Measurements from ENCODE around the gene PHF5A.

The PHF5A gene

DNA sequence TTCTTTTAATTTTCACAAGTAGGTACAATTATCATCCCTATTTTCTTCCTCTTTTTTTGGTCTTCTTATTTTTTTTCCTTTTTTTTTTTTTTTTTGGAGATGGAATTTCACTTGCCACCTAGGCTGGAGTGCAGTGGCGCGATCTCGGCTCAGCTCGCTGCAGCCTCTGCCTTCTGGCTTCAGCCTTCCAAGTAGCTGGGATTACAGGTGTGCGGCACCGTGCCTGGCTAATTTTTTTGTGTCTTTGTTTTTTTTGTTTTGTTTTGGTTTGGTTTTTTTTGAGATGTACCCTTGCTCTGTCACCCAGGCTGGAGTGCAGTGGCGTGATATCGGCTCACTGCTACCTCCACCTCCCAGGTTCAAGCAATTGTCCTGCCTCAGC, 38.5 kb downstream of the PHF5A start:
- no peak overlapping the region for H3K4me3 ChIP-seq (ENCODE audit: low read depth, low read length)
- TF ChIP-seq, protein P1, sequence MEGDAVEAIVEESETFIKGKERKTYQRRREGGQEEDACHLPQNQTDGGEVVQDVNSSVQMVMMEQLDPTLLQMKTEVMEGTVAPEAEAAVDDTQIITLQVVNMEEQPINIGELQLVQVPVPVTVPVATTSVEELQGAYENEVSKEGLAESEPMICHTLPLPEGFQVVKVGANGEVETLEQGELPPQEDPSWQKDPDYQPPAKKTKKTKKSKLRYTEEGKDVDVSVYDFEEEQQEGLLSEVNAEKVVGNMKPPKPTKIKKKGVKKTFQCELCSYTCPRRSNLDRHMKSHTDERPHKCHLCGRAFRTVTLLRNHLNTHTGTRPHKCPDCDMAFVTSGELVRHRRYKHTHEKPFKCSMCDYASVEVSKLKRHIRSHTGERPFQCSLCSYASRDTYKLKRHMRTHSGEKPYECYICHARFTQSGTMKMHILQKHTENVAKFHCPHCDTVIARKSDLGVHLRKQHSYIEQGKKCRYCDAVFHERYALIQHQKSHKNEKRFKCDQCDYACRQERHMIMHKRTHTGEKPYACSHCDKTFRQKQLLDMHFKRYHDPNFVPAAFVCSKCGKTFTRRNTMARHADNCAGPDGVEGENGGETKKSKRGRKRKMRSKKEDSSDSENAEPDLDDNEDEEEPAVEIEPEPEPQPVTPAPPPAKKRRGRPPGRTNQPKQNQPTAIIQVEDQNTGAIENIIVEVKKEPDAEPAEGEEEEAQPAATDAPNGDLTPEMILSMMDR (IDR thresholded peaks at IDR 0.05; ENCODE audit: insufficient read depth, low read depth, low read length, missing control alignments) = no peak
- DNase-seq (ENCODE audit: low read depth) = no peak

DNA sequence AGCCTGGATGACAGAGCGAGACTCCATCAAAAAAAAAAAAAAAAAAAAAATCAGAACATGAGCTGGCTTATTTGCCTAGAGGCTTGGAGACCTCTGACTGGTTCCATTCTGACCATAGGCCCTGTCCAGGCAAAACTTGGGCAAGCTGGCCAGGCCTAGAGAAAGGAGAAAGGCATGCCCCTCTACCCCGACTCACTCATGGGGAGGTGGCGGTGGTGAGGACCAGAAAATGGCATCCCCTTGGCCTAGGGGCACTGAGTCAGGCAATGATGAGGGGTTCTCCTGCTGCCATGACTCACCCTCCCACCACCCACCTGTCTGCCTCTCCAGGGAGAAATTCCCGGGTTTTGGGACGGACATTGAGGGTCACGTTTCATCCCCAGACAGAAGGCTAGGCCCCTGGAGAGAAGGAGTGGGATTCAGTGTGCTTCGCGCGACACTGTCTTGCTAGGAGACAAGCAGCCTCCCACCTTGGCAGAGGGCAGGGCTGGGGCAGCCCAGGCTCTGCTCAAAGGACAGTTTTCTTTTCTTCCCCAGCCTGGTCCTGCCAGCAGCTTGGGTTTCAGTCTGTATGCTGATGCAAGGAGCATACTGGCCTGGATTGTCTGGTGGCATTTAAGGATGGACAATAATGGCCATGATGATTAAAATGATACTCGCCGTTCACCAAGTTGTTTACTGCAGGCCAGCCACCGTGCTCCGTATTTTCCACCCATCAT, 39.1 kb downstream of the PHF5A start:
- no peak overlapping the region for H3K4me3 ChIP-seq (ENCODE audit: low read depth, low read length)
- TF ChIP-seq, protein P1 (IDR thresholded peaks at IDR 0.05; ENCODE audit: insufficient read depth, low read depth, low read length, missing control alignments) = no peak
- DNase-seq (ENCODE audit: low read depth) = no peak

DNA sequence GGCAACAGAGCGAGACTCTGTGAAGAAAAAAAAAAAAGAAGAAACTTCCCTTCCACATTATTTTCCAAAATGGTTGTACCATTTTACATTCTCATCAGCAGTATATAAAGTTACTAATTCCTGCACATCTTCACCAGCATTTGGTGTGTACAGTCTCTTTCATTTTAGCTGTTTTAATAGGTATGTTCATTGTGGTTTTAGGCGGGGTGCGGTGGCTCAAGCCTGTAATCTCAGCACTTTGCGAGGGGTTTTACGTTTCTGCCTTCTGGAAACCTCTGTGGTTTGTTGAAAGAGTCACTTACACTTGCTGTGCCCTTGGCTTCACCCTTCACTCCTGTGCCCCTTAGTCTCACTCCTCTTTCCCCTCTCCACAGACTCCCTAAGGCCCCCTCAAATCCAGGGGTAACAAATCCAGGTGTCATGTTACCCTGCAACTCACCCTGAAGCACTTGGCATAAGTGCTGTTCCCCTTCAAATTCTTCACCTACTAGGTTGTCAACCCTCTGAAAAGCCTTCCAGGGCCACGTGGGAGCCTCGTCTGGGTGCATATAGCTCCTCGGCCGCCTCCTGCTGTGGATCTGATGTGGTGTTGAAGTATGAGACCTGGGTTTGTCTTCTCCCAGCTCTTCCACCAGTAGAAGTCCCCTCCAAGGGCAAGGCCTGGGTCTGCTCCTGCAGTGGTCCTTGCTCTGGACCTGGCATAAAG, 42.7 kb downstream of the PHF5A start:
- no peak overlapping the region for H3K4me3 ChIP-seq (ENCODE audit: low read depth, low read length)
- DNase-seq (ENCODE audit: low read depth) = peak; percentile 65
- TF ChIP-seq, protein P1 (IDR thresholded peaks at IDR 0.05; ENCODE audit: insufficient read depth, low read depth, low read length, missing control alignments) = no peak

DNA sequence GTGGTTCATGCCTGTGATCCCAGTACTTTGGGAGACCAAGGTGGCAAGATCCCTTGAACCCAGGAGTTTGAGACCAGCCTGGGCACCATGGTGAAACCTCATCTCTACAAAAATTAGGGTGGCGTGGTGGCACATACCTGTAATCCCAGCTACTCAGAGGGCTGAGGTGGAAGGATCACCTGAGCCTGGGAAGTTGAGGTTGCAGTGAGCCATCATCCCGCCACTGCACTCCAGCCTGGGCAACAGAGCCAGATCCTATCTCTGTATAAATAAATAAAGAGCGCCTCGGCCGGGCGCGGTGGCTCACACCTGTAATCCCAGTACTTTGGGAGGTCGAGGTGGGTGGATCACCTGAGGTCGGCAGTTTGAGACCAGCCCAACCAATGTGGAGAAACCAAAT, 49.8 kb downstream of the PHF5A start:
- TF ChIP-seq, protein P1 (IDR thresholded peaks at IDR 0.05; ENCODE audit: insufficient read depth, low read depth, low read length, missing control alignments) = no peak
- DNase-seq (ENCODE audit: low read depth) = no peak
- H3K4me3 ChIP-seq (ENCODE audit: low read depth, low read length) = no peak overlapping the region

DNA sequence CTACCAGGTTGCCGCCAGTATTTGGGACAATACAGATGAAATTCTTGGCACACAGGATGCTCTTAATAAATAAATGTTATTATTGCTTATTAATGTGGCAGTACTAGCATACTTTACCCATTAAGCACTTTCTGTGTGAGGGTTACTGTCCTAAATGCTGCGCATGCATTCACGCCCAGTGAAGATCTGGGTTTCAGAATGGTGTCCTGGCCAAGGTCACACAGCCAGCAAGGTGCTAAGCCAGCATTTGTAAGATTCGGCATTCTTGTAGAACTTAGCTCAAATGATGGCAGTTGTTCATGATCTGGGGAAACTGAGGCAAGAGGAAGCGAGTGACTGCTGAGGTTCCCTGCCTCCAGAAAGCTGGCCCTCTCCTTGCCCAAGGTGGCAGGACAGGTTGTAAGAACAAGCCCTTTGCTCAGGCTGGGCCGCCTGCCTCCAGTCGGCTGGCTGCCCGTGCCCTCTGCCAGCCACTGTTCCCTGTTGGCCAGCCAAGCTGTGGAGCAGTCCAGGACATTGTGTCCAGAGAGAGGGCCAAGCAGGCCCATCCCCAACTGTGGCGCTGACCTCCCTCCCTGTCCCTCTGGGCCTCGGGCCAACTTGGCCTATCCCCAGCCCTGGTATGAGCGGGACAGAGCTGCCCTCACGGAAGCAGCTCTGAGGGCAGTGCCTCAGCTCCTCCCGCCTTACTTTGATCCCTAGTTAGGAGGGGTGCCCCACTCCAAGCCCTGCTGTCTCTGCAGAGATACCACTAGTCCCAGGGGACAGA, 50.7 kb downstream of the PHF5A start:
- TF ChIP-seq, protein P1 (IDR thresholded peaks at IDR 0.05; ENCODE audit: insufficient read depth, low read depth, low read length, missing control alignments) = no peak
- DNase-seq (ENCODE audit: low read depth) = no peak
- H3K4me3 ChIP-seq (ENCODE audit: low read depth, low read length) = no peak overlapping the region

DNA sequence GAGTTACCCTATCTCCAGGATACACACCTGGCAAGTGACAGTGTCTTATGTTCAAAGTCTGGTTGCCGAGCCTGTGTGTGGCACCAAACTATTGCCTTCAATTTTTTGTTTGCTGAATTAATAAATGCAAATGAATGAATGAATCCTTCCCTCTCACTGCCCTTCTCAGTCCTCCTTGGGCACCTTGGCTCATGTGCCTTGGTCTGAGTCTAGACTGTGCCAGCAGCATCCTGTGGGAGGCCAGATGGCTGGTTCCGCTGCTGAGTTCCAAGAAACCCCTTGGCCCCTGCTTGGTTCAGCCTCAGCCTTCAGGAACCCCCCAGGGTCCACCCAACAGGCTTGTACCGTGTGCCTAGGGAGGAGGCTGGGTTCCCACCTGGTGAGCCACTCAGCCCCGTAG, 52.9 kb downstream of the PHF5A start:
- H3K4me3 ChIP-seq (ENCODE audit: low read depth, low read length) = peak overlapping the region; percentile 78
- TF ChIP-seq, protein P1 (IDR thresholded peaks at IDR 0.05; ENCODE audit: insufficient read depth, low read depth, low read length, missing control alignments) = no peak
- no peak for DNase-seq (ENCODE audit: low read depth)
